IPS DF 6.9 (cell line): Measurements from ENCODE around the gene SLC35F3.
A peak's percentile ranks its signal among the peaks of the same experiment; 100 is the strongest.

Experiments used
- DNase-seq: peaks from one replicate; pipeline ENCODE4 v3.0.0-alpha.2; 2013; ENCODE audit warnings: low read depth, low spot score
- H3K27ac ChIP-seq: one replicate; pipeline ENCODE4 v1.5.1; 2013; ENCODE audit warnings: low read length, control low read depth
- H3K27me3 ChIP-seq: 2 replicates; pipeline ENCODE4 v1.6.1; 2013; ENCODE audit warnings: mild to moderate bottlenecking, low read length; ENCODE audit not compliant: control insufficient read depth, insufficient read depth
- H3K36me3 ChIP-seq: 2 replicates; pipeline ENCODE4 v1.6.1; 2013; ENCODE audit warnings: low read length; ENCODE audit not compliant: control insufficient read depth, insufficient read depth
- H3K4me1 ChIP-seq: 2 replicates; pipeline ENCODE4 v1.6.1; 2013; ENCODE audit warnings: low read length; ENCODE audit not compliant: control insufficient read depth, insufficient read depth
- H3K4me3 ChIP-seq: 2 replicates; pipeline ENCODE4 v1.5.1; 2013; ENCODE audit warnings: mild to moderate bottlenecking, low read length
- H3K9me3 ChIP-seq: 2 replicates; pipeline ENCODE4 v1.6.1; 2013; ENCODE audit warnings: low read length, inconsistent platforms; ENCODE audit not compliant: control insufficient read depth, insufficient read depth
- WGBS: extraction: QIAGEN DNeasy Blood & Tissue Kit; methylation state at CpG from one replicate; pipeline ENCODE4 v1.1.7; 2013; ENCODE audit warnings: mixed read lengths, missing lambda C conversion rate; ENCODE audit not compliant: insufficient read length, insufficient coverage; 5-methylcytosine and 5-hydroxymethylcytosine counted together

SLC35F3 gene

GRCh38 chr1:234320549-234320948 is 416.1 kb downstream of the SLC35F3 start:
- Histone ChIP-seq H3K4me3 (no peak overlapping the region), H3K27me3 (no peaks in the 10 kb centered on the region), H3K36me3 (no peaks in the 10 kb centered on the region), H3K27ac (no peak overlapping the region), H3K9me3 (no peaks in the 10 kb centered on the region), H3K4me1 (peaks cover 2% of the 10 kb centered on the region)
- WGBS, result no CpG with 5 or more reads among the region's 8 CpGs
- DNase-seq, result no peak

- H3K27me3 ChIP-seq, result no peaks in the 10 kb centered on the region
- H3K9me3 ChIP-seq, result no peaks in the 10 kb centered on the region
- peaks cover 2% of the 10 kb centered on the region for H3K4me1 ChIP-seq
- no peak for DNase-seq
- H3K27ac ChIP-seq, result no peak overlapping the region
- WGBS, result no CpG with 5 or more reads among the region's 6 CpGs
- H3K36me3 ChIP-seq, result no peaks in the 10 kb centered on the region
- H3K4me3 ChIP-seq, result no peak overlapping the region
Measured at GRCh38 chr1:234321231-234321630, 416.8 kb downstream of the SLC35F3 start.

GRCh38 chr1:234322097-234322496 is 417.6 kb downstream of the SLC35F3 start:
- WGBS, result no CpG with 5 or more reads among the region's 3 CpGs
- Histone ChIP-seq H3K4me3 (no peak overlapping the region), H3K9me3 (no peaks in the 10 kb centered on the region), H3K27me3 (no peaks in the 10 kb centered on the region), H3K4me1 (no peaks in the 10 kb centered on the region; the same call in 1 of the 2 replicates), H3K27ac (no peak overlapping the region), H3K36me3 (no peaks in the 10 kb centered on the region)
- no peak for DNase-seq

- Histone ChIP-seq H3K9me3 (no peaks in the 10 kb centered on the region), H3K4me3 (no peak overlapping the region), H3K4me1 (no peaks in the 10 kb centered on the region; the same call in 1 of the 2 replicates), H3K36me3 (no peaks in the 10 kb centered on the region), H3K27ac (no peak overlapping the region), H3K27me3 (no peaks in the 10 kb centered on the region)
- peak; percentile 80 for DNase-seq
- WGBS, result no CpG with 5 or more reads among the region's 13 CpGs
Measured at GRCh38 chr1:234322979-234323378, 418.5 kb downstream of the SLC35F3 start.

- WGBS, result no CpG with 5 or more reads among the region's 6 CpGs
- no peak for DNase-seq
- H3K36me3 ChIP-seq, result no peaks in the 10 kb centered on the region
- no peak overlapping the region for H3K27ac ChIP-seq
- H3K4me3 ChIP-seq, result no peak overlapping the region
- H3K27me3 ChIP-seq, result no peaks in the 10 kb centered on the region
- no peaks in the 10 kb centered on the region for H3K9me3 ChIP-seq
- H3K4me1 ChIP-seq, result no peaks in the 10 kb centered on the region; the same call in 1 of the 2 replicates
Measured at GRCh38 chr1:234324821-234325220, 420.3 kb downstream of the SLC35F3 start.

- Histone ChIP-seq H3K27ac (no peak overlapping the region), H3K4me1 (no peaks in the 10 kb centered on the region; the same call in 1 of the 2 replicates), H3K4me3 (no peak overlapping the region), H3K27me3 (no peaks in the 10 kb centered on the region), H3K36me3 (no peaks in the 10 kb centered on the region), H3K9me3 (no peaks in the 10 kb centered on the region)
- DNase-seq, result no peak
- 100% methylated on average over 3 of the region's 7 CpGs for WGBS
Measured at GRCh38 chr1:234325878-234326496, 421.5 kb downstream of the SLC35F3 start.

GRCh38 chr1:234326497-234327366 is 422.3 kb downstream of the SLC35F3 start:
- peak overlapping the region; percentile 1; the same call in 1 of the 2 replicates for H3K4me3 ChIP-seq
- peak; percentile 58 for DNase-seq

GRCh38 chr1:234327577-234328164 is 423.2 kb downstream of the SLC35F3 start:
- Histone ChIP-seq H3K27me3 (no peaks in the 10 kb centered on the region), H3K27ac (no peak overlapping the region), H3K4me1 (peaks cover 2% of the 10 kb centered on the region; the same call in 1 of the 2 replicates), H3K36me3 (no peaks in the 10 kb centered on the region), H3K9me3 (no peaks in the 10 kb centered on the region), H3K4me3 (no peak overlapping the region)
- no CpG with 5 or more reads among the region's 9 CpGs for WGBS
- DNase-seq, result no peak

More at GRCh38 chr1:234326497-234327366, 422.3 kb downstream of the SLC35F3 start:
- H3K27ac ChIP-seq, result no peak overlapping the region
- no peaks in the 10 kb centered on the region for H3K9me3 ChIP-seq
- H3K27me3 ChIP-seq, result no peaks in the 10 kb centered on the region
- no peaks in the 10 kb centered on the region; the same call in 1 of the 2 replicates for H3K4me1 ChIP-seq
- H3K36me3 ChIP-seq, result no peaks in the 10 kb centered on the region
- 100% methylated on average over 1 of the region's 20 CpGs for WGBS

- H3K36me3 ChIP-seq, result no peaks in the 10 kb centered on the region
- no peak overlapping the region for H3K4me3 ChIP-seq
- no peak overlapping the region for H3K27ac ChIP-seq
- H3K9me3 ChIP-seq, result no peaks in the 10 kb centered on the region
- DNase-seq, result no peak
- no peaks in the 10 kb centered on the region for H3K27me3 ChIP-seq
- WGBS, result no CpG with 5 or more reads among the region's 4 CpGs
- peaks cover 2% of the 10 kb centered on the region; the same call in 1 of the 2 replicates for H3K4me1 ChIP-seq
Measured at GRCh38 chr1:234330843-234331215, 426.4 kb downstream of the SLC35F3 start.

GRCh38 chr1:234331507-234331906 is 427.0 kb downstream of the SLC35F3 start:
- Histone ChIP-seq H3K4me1 (peaks cover 2% of the 10 kb centered on the region; the same call in 1 of the 2 replicates), H3K27me3 (no peaks in the 10 kb centered on the region), H3K4me3 (no peak overlapping the region), H3K9me3 (no peaks in the 10 kb centered on the region), H3K27ac (no peak overlapping the region), H3K36me3 (no peaks in the 10 kb centered on the region)
- no CpG with 5 or more reads among the region's 2 CpGs for WGBS
- no peak for DNase-seq
